Liver (tissue), 9 donors: ENCODE measurements around the gene IRGC. TPM values are rescaled to one million over a fixed set of nuclear protein-coding genes. Genes with fewer than 3 reads are reported as not detected.

Source experiments
- DNase-seq: peaks from one replicate; pipeline ENCODE4 v3.0.0-alpha.2; 2017; ENCODE audit warnings: low spot score
- H3K27ac ChIP-seq, 2 donors: one replicate each; pipeline ENCODE4 v1.7.0; 2013; ENCODE audit warnings: inconsistent platforms in 2 of 2, low read length in 2 of 2, control low read depth in 1 of 2, low read depth in 1 of 2, mild to moderate bottlenecking in 1 of 2
- H3K27me3 ChIP-seq, 4 donors: one replicate each; pipeline versions ENCODE4 v1.6.1 to v1.7.0; 2013; ENCODE audit warnings: low read length in 3 of 4, inconsistent platforms in 1 of 4, mild to moderate bottlenecking in 1 of 4, moderate library complexity in 1 of 4; ENCODE audit not compliant: control insufficient read depth in 4 of 4, insufficient read depth in 4 of 4
- H3K36me3 ChIP-seq, 4 donors: one replicate each; pipeline versions ENCODE4 v1.6.1 to v1.7.0; 2013; ENCODE audit warnings: low read length in 3 of 4, mild to moderate bottlenecking in 3 of 4, low read depth in 1 of 4, moderate library complexity in 1 of 4; ENCODE audit not compliant: control insufficient read depth in 4 of 4, insufficient read depth in 3 of 4
- H3K4me1 ChIP-seq, 4 donors: one replicate each; pipeline versions ENCODE4 v1.6.1 to v1.7.0; 2013; ENCODE audit warnings: low read length in 3 of 4, mild to moderate bottlenecking in 3 of 4, moderate library complexity in 1 of 4; ENCODE audit not compliant: control insufficient read depth in 4 of 4, insufficient read depth in 4 of 4
- H3K4me3 ChIP-seq, 3 donors: one replicate each; pipeline versions ENCODE4 v1.6.1 to v1.7.0; 2013; ENCODE audit warnings: low read length in 3 of 3, control low read depth in 1 of 3, low read depth in 1 of 3, mild to moderate bottlenecking in 1 of 3
- H3K9ac ChIP-seq, 2 donors: one replicate each; pipeline ENCODE4 v1.7.0; 2013; ENCODE audit warnings: low read length in 2 of 2, mild to moderate bottlenecking in 2 of 2, moderate library complexity in 2 of 2, control low read depth in 1 of 2, low read depth in 1 of 2
- H3K9me3 ChIP-seq, 4 donors: one replicate each; pipeline versions ENCODE4 v1.6.1 to v1.7.0; 2013; ENCODE audit warnings: low read length in 3 of 4; ENCODE audit not compliant: control insufficient read depth in 4 of 4
- ATF3 ChIP-seq: IDR thresholded peaks from 2 replicates; pipeline ENCODE4 v1.6.1; 2016; ENCODE audit warnings: antibody characterized with exemption
- EGR1 ChIP-seq, 2 donors: IDR thresholded peaks; 2 replicates each; pipeline ENCODE4 v1.6.1; 2016 to 2018; ENCODE audit warnings: antibody characterized with exemption in 2 of 2, low read depth in 2 of 2
- FOXA1 ChIP-seq: IDR thresholded peaks from 2 replicates; pipeline ENCODE4 v1.6.1; 2016; ENCODE audit warnings: antibody characterized with exemption
- FOXA2 ChIP-seq: IDR thresholded peaks from 2 replicates; pipeline ENCODE4 v1.6.1; 2016; ENCODE audit warnings: antibody characterized with exemption
- GABPA ChIP-seq, 2 donors: IDR thresholded peaks in 1 of 2; conservative IDR thresholded peaks in 1 of 2; 2 replicates each; pipeline ENCODE4 v1.6.1; 2016; ENCODE audit warnings: antibody characterized with exemption in 2 of 2, mild to moderate bottlenecking in 1 of 2, moderate library complexity in 1 of 2
- HNF4A ChIP-seq, 2 donors: conservative IDR thresholded peaks; 2 replicates each; pipeline ENCODE4 v1.6.1; 2016; ENCODE audit warnings: antibody characterized with exemption in 2 of 2, mild to moderate bottlenecking in 2 of 2
- HNF4G ChIP-seq: IDR thresholded peaks from 2 replicates; pipeline ENCODE4 v1.6.1; 2016; ENCODE audit warnings: antibody characterized with exemption
- JUND ChIP-seq, 2 donors: IDR thresholded peaks; 2 replicates each; pipeline ENCODE4 v1.6.1; 2016; ENCODE audit warnings: antibody characterized with exemption in 2 of 2
- MAX ChIP-seq: IDR thresholded peaks from 2 replicates; pipeline ENCODE4 v1.6.1; 2016; ENCODE audit warnings: antibody characterized with exemption
- RAD21 ChIP-seq, 2 donors: IDR thresholded peaks; 2 replicates each; pipeline ENCODE4 v1.6.1; 2016; ENCODE audit warnings: antibody characterized with exemption in 2 of 2, mild to moderate bottlenecking in 2 of 2
- REST ChIP-seq: IDR thresholded peaks from 2 replicates; pipeline ENCODE4 v1.6.1; 2016; ENCODE audit warnings: antibody characterized with exemption, mild to moderate bottlenecking
- RXRA ChIP-seq, 2 donors: IDR thresholded peaks; 2 replicates each; pipeline ENCODE4 v1.6.1; 2017 to 2018; ENCODE audit warnings: antibody characterized with exemption in 2 of 2, mild to moderate bottlenecking in 1 of 2
- SP1 ChIP-seq: IDR thresholded peaks from 2 replicates; pipeline ENCODE4 v1.6.1; 2018; ENCODE audit warnings: antibody characterized with exemption, mild to moderate bottlenecking
- TAF1 ChIP-seq: conservative IDR thresholded peaks from 2 replicates; pipeline ENCODE4 v1.6.1; 2016; ENCODE audit warnings: antibody characterized with exemption, mild to moderate bottlenecking
- YY1 ChIP-seq: IDR thresholded peaks from 2 replicates; pipeline ENCODE4 v1.6.1; 2016; ENCODE audit warnings: antibody characterized with exemption, mild to moderate bottlenecking
- ZBTB33 ChIP-seq: IDR thresholded peaks from 2 replicates; pipeline ENCODE4 v1.6.1; 2016; ENCODE audit warnings: antibody characterized with exemption
- WGBS: extraction: QIAGEN DNeasy Blood & Tissue Kit; methylation state at CpG from one replicate; pipeline ENCODE4 v1.1.7; 2013; 5-methylcytosine and 5-hydroxymethylcytosine counted together
- polyA plus RNA-seq, 2 donors: library from polyadenylated mRNA; stranded (reverse) in 1 of 2; unstranded in 1 of 2; fragments of 200-250 nt in 1 of 2; fragments of >200 nt in 1 of 2; fragmentation: Nextera tagmentation in 1 of 2; extraction: Ambion mirVana in 1 of 2; gene quantifications; one replicate each; pipeline versions ENCODE4 v1.2.1 to v1.2.3, GENCODE V29; 2013 to 2015
- total RNA-seq, 2 donors: library from RNA; depleted of rRNA; stranded (reverse); fragments of >200 nt; gene quantifications; one replicate each; pipeline ENCODE4 v1.2.3, GENCODE V29; 2014
- donor health status: healthy.
- donor health status: healthy.
- donor health status: healthy.
- donor health status: healthy.
- donor health status: healthy.

Gene IRGC
- total and polyA plus RNA-seq, 4 donors: not detected

GRCh38 chr19:43749152-43749551 is 33.3 kb downstream of the IRGC start:
- no peak overlapping the region for H3K9ac ChIP-seq
- TF ChIP-seq ATF3 (no peak), FOXA1 (no peak), MAX (no peak), ZBTB33 (no peak), EGR1 (IDR thresholded peaks at IDR 0.05; ENCODE audit: low read depth in 2 of 2) (no peak), REST (no peak), HNF4A (conservative IDR thresholded peaks at IDR 0.05) (no peak), RXRA (IDR thresholded peaks at IDR 0.05) (no peak), HNF4G (no peak), YY1 (no peak), JUND (IDR thresholded peaks at IDR 0.05) (no peak), FOXA2 (no peak), TAF1 (no peak), SP1 (no peak), RAD21 (IDR thresholded peaks at IDR 0.05) (no peak), GABPA (IDR thresholded peaks at IDR 0.05 in 1 of 2, conservative IDR thresholded peaks at IDR 0.05 in 1 of 2) (no peak)
- H3K9me3 ChIP-seq: no peaks in the 10 kb centered on the region
- no peak for DNase-seq
- H3K4me3 ChIP-seq: no peak overlapping the region
- peaks cover 2 to 46% (median 15%) of the 10 kb centered on the region in 4 donors for H3K36me3 ChIP-seq
- H3K4me1 ChIP-seq: peaks cover 5 to 13% (median 8%) of the 10 kb centered on the region in 4 donors
- H3K27ac ChIP-seq: no peak overlapping the region
- H3K27me3 ChIP-seq: no peaks in the 10 kb centered on the region
- 86% methylated on average over 7 of the region's 7 CpGs for WGBS

- peaks cover 2 to 46% (median 15%) of the 10 kb centered on the region in 4 donors for H3K36me3 ChIP-seq
- TF ChIP-seq HNF4A (conservative IDR thresholded peaks at IDR 0.05) (no peak), REST (no peak), FOXA1 (no peak), GABPA (IDR thresholded peaks at IDR 0.05 in 1 of 2, conservative IDR thresholded peaks at IDR 0.05 in 1 of 2) (no peak)
- H3K4me3 ChIP-seq: no peak overlapping the region
- no peak overlapping the region for H3K27ac ChIP-seq
- 100% methylated on average over 1 of the region's 1 CpG for WGBS
- no peaks in the 10 kb centered on the region for H3K9me3 ChIP-seq
- H3K9ac ChIP-seq: no peak overlapping the region
- H3K27me3 ChIP-seq: no peaks in the 10 kb centered on the region
- H3K4me1 ChIP-seq: peaks cover 5 to 14% (median 8%) of the 10 kb centered on the region in 4 donors
- DNase-seq: no peak
Observed at GRCh38 chr19:43749898-43750297, 34.0 kb downstream of the IRGC start.
